GM06990 (cell line): ENCODE data around the gene EN1.

Source experiments
- DNase-seq: peaks from one replicate; pipeline ENCODE4 v3.0.0-alpha.2; 2011; ENCODE audit not compliant: insufficient read length; ENCODE audit errors: extremely low read depth
- H3K27me3 ChIP-seq: replicated peaks from 2 replicates; pipeline ENCODE4 v1.6.0; 2011; ENCODE audit warnings: low read length; ENCODE audit not compliant: control insufficient read depth, insufficient read depth
- H3K36me3 ChIP-seq: 2 replicates; pipeline ENCODE4 v1.5.1; 2011; ENCODE audit warnings: low read length; ENCODE audit not compliant: control insufficient read depth, insufficient read depth
- H3K4me3 ChIP-seq: replicated peaks from 2 replicates; pipeline ENCODE4 v1.5.1; 2011; ENCODE audit warnings: low read depth, mild to moderate bottlenecking, control low read depth, low read length
- CTCF ChIP-seq: IDR thresholded peaks from 2 replicates; pipeline ENCODE4 v1.5.1; 2011; ENCODE audit warnings: low read length, control low read depth, mild to moderate bottlenecking, inconsistent platforms; ENCODE audit not compliant: insufficient read depth, poor library complexity, severe bottlenecking

The EN1 gene

GRCh38 chr2:118837067-118837466 lies 10.4 kb downstream of the EN1 start:
- no peak for TF ChIP-seq CTCF
- H3K27me3 ChIP-seq = peaks cover 5% of the 10 kb centered on the region
- no peak overlapping the region for H3K4me3 ChIP-seq
- no peaks in the 10 kb centered on the region for H3K36me3 ChIP-seq
- no peak for DNase-seq

- Histone ChIP-seq H3K27me3 (peaks cover 3% of the 10 kb centered on the region), H3K36me3 (no peaks in the 10 kb centered on the region), H3K4me3 (no peak overlapping the region)
- DNase-seq = no peak
- TF ChIP-seq CTCF = no peak
Observed at GRCh38 chr2:118836411-118836930, 11.0 kb downstream of the EN1 start.

GRCh38 chr2:118835746-118836410 lies 11.6 kb downstream of the EN1 start:
- no peaks in the 10 kb centered on the region for H3K36me3 ChIP-seq
- no peak for DNase-seq
- H3K27me3 ChIP-seq = peaks cover 3% of the 10 kb centered on the region
- TF ChIP-seq CTCF = no peak
- no peak overlapping the region for H3K4me3 ChIP-seq

- no peak for TF ChIP-seq CTCF
- no peaks in the 10 kb centered on the region for H3K36me3 ChIP-seq
- no peak overlapping the region for H3K4me3 ChIP-seq
- DNase-seq = no peak
- peaks cover 3% of the 10 kb centered on the region for H3K27me3 ChIP-seq
Observed at GRCh38 chr2:118834901-118835745, 12.3 kb downstream of the EN1 start.

GRCh38 chr2:118834440-118834810 lies 13.0 kb downstream of the EN1 start:
- Histone ChIP-seq H3K4me3 (no peak overlapping the region), H3K27me3 (peaks cover 3% of the 10 kb centered on the region), H3K36me3 (no peaks in the 10 kb centered on the region)
- TF ChIP-seq CTCF = no peak
- DNase-seq = no peak
